ENCODE measurements around the gene PTGES2. TPM values are rescaled to one million over a fixed set of nuclear protein-coding genes. Genes with fewer than 3 reads are reported as not detected.

PTGES2 gene
- total RNA-seq, 2 donors from 2014 or later, result 73.5 to 84.5 TPM

- Mint-ChIP-seq H3K27ac (peak overlapping the region; percentile 100), H3K27me3 (ENCODE audit: insufficient read depth) (no peaks in the 10 kb centered on the region), H3K4me1 (peaks cover 19% of the 10 kb centered on the region), H3K36me3 (ENCODE audit: low read depth) (peaks cover 12% of the 10 kb centered on the region), H3K4me3 (no peak overlapping the region), H3K9me3 (no peaks in the 10 kb centered on the region)
- Histone ChIP-seq H3K4me3 (ENCODE audit: low read length) (no peak overlapping the region), H3K36me3 (ENCODE audit: control insufficient read depth, insufficient read depth, low read length) (peaks cover 21% of the 10 kb centered on the region), H3K4me1 (ENCODE audit: control insufficient read depth, insufficient read depth, low read length) (peaks cover 26% of the 10 kb centered on the region), H3K9me3 (ENCODE audit: control insufficient read depth, low read length) (no peaks in the 10 kb centered on the region), H3K9ac (ENCODE audit: extremely low read depth, low read length, poor library complexity, severe bottlenecking) (no peak overlapping the region), H3K27me3 (ENCODE audit: control insufficient read depth, insufficient read depth, low read length, poor library complexity, severe bottlenecking) (no peaks in the 10 kb centered on the region), H3K27ac (ENCODE audit: low read depth, low read length) (peak overlapping the region; percentile 99)
- 86 to 89% methylated on average over 10 to 19 of the region's 19 CpGs for WGBS, 2 experiments (ENCODE audit: insufficient coverage in 1 of 2, insufficient read length in 1 of 2)
- TF ChIP-seq CTCF (conservative IDR thresholded peaks at IDR 0.05), result no peak
- DNase-seq, result no peak
These were observed 30.7 kb downstream of the PTGES2 start for GRCh38 chr9:128096616-128097536.

- Histone ChIP-seq H3K4me3 (ENCODE audit: low read length) (no peak overlapping the region), H3K27me3 (ENCODE audit: control insufficient read depth, insufficient read depth, low read length, poor library complexity, severe bottlenecking) (no peaks in the 10 kb centered on the region), H3K9ac (ENCODE audit: extremely low read depth, low read length, poor library complexity, severe bottlenecking) (no peak overlapping the region), H3K9me3 (ENCODE audit: control insufficient read depth, low read length) (no peaks in the 10 kb centered on the region), H3K27ac (ENCODE audit: low read depth, low read length) (no peak overlapping the region), H3K4me1 (ENCODE audit: control insufficient read depth, insufficient read depth, low read length) (peaks cover 19% of the 10 kb centered on the region), H3K36me3 (ENCODE audit: control insufficient read depth, insufficient read depth, low read length) (peaks cover 7% of the 10 kb centered on the region)
- Mint-ChIP-seq H3K27ac (peak overlapping the region; percentile 83), H3K27me3 (ENCODE audit: insufficient read depth) (no peaks in the 10 kb centered on the region), H3K36me3 (ENCODE audit: low read depth) (peaks cover 4% of the 10 kb centered on the region), H3K9me3 (no peaks in the 10 kb centered on the region), H3K4me1 (peaks cover 25% of the 10 kb centered on the region), H3K4me3 (no peak overlapping the region)
- WGBS, 2 experiments (ENCODE audit: insufficient coverage in 1 of 2, insufficient read length in 1 of 2), result 77 to 78% methylated on average over 10 to 11 of the region's 11 CpGs
- TF ChIP-seq CTCF (conservative IDR thresholded peaks at IDR 0.05), result no peak
- no peak for DNase-seq
These were observed 32.5 kb downstream of the PTGES2 start for GRCh38 chr9:128094950-128095544.

- H3K27ac ChIP-seq (ENCODE audit: low read depth, low read length), result peak overlapping the region; percentile 95
- peak; percentile 86 for DNase-seq
- no peak overlapping the region for H3K9ac ChIP-seq (ENCODE audit: extremely low read depth, low read length, poor library complexity, severe bottlenecking)
- no peak for TF ChIP-seq CTCF (conservative IDR thresholded peaks at IDR 0.05)
- H3K9me3 Mint-ChIP-seq, result no peaks in the 10 kb centered on the region
- peaks cover 19% of the 10 kb centered on the region for H3K4me1 Mint-ChIP-seq
- WGBS, 2 experiments (ENCODE audit: insufficient coverage in 1 of 2, insufficient read length in 1 of 2), result 84 to 88% methylated on average over 6 to 8 of the region's 8 CpGs
- no peaks in the 10 kb centered on the region for H3K27me3 Mint-ChIP-seq (ENCODE audit: insufficient read depth)
- peaks cover 13% of the 10 kb centered on the region for H3K4me1 ChIP-seq (ENCODE audit: control insufficient read depth, insufficient read depth, low read length)
- H3K36me3 ChIP-seq (ENCODE audit: control insufficient read depth, insufficient read depth, low read length), result peaks cover 7% of the 10 kb centered on the region
- H3K4me3 Mint-ChIP-seq, result no peak overlapping the region
- no peaks in the 10 kb centered on the region for H3K9me3 ChIP-seq (ENCODE audit: control insufficient read depth, low read length)
- no peak overlapping the region for H3K4me3 ChIP-seq (ENCODE audit: low read length)
- H3K36me3 Mint-ChIP-seq (ENCODE audit: low read depth), result peaks cover 4% of the 10 kb centered on the region
- H3K27ac Mint-ChIP-seq, result peak overlapping the region; percentile 83
- no peaks in the 10 kb centered on the region for H3K27me3 ChIP-seq (ENCODE audit: control insufficient read depth, insufficient read depth, low read length, poor library complexity, severe bottlenecking)
These were observed 33.2 kb downstream of the PTGES2 start for GRCh38 chr9:128094166-128094949.

Measured in endodermal cell (in vitro differentiated cells).